NCI-H2081 treated with DMSO at 0.1 percent for 48 hours (cell line): Measurements from ENCODE around the gene IRAK2.
A peak's percentile ranks its signal among the peaks of the same experiment; 100 is the strongest.
"Not testable (repeated sequence)": the region's sequence is repeated elsewhere in the genome, so short reads cannot be mapped to it uniquely, and the experiment has no call there.

Experiments
- DNase-seq: peaks from one replicate; lab custom pipeline; 2025; lab: John Stamatoyannopoulos, UW

The IRAK2 gene, protein sequence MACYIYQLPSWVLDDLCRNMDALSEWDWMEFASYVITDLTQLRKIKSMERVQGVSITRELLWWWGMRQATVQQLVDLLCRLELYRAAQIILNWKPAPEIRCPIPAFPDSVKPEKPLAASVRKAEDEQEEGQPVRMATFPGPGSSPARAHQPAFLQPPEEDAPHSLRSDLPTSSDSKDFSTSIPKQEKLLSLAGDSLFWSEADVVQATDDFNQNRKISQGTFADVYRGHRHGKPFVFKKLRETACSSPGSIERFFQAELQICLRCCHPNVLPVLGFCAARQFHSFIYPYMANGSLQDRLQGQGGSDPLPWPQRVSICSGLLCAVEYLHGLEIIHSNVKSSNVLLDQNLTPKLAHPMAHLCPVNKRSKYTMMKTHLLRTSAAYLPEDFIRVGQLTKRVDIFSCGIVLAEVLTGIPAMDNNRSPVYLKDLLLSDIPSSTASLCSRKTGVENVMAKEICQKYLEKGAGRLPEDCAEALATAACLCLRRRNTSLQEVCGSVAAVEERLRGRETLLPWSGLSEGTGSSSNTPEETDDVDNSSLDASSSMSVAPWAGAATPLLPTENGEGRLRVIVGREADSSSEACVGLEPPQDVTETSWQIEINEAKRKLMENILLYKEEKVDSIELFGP

DNA sequence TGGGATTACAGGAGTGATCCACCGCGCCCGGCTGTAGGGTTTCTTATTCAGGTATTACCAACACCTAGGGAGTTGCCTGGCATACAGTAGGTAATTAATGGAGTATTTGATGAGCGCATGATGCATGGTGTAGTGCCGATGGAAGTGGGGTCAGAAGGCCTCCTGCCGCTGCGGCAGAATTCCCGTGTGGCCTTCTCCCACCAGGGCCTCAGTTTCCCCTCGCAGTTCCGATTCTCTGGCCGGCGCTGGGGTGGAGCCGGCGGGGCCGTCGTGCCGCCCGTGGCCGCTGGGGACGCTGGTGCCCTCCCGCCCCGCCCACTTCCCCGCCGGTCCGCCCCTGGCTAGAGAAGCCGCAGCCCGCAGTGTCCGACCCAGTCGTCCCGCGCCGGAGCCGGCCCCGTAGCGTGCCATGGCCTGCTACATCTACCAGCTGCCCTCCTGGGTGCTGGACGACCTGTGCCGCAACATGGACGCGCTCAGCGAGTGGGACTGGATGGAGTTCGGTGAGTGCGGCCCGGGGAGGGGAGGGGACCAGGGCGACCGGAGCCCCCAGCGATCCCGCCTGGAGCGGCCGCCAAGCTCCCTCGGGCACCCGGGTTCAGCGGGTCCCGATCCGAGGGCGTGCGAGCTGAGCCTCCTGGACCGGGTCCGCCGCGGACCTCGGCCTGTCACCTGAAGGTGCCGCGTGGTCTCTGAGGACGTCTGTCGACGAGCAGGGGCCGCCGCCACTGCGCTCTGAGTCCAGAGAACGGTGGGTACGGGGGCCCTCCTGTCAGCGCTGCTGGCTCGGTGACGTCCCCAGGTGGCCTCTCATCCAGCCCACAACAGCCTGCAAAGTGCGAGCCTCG, at the start of gene IRAK2:
TSS of gene IRAK2 (plus strand) at position 374 of the 848 bp plus-strand sequence. CDS start at position 410, 36 bp downstream.
- DNase-seq, result no peak

DNA sequence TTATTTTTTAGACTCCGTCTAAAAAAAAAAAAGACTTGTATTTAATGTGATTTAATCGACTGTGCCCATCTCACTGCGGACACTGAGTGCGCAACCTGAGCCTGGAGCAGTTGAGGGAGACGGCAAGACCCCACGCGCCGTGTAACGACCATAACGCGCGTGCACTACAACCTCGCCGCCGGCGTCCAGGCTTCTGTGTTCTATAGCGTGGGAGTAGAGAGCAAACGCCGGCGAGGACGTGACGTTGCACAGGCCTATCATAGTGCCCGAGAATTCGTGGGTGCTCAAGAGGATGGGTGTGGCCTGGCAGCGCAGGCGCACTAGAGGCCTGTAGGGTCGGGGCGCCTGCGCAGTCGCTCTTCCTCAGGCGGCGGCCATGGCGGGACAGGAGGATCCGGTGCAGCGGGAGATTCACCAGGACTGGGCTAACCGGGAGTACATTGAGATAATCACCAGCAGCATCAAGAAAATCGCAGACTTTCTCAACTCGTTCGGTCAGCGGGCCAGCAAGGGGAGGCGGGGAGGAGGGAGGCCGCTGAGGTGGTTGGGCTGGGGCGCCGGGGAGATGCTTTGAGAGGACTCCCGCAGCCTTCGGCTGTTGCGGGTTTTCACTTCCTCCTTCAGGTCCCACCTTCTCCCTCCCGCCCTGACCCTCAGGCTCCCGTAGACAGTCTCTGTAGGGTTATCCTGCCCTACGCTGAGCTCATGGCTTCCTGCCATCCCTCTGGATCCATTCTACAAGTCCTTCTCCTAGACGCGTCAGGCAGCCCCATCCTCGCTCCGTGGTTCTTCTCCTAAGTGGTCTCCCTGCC, 49.2 kb upstream of the IRAK2 start, which contains the start of gene BRK1:
TSS of gene BRK1 (plus strand) at position 350 of the 812 bp plus-strand sequence. CDS start at position 377, 27 bp downstream.
- DNase-seq, result peak; percentile 56

DNA sequence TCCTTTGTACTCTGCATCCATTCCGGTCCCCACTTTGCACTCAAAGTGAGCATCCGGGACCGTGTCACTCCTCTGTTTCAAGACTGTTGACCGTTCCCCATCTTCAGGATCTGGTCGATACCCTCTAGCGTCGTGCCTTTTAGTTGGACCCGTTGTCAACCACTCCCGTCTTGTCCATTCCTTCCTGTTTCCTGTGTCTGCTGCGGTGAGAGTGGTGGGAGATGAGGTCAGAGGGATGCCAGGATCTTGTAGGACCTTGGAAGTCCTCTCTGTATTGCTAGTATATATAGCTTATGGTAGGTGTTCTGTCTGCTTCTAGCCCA, 48.6 kb upstream of the IRAK2 start:
- no peak for DNase-seq

DNA sequence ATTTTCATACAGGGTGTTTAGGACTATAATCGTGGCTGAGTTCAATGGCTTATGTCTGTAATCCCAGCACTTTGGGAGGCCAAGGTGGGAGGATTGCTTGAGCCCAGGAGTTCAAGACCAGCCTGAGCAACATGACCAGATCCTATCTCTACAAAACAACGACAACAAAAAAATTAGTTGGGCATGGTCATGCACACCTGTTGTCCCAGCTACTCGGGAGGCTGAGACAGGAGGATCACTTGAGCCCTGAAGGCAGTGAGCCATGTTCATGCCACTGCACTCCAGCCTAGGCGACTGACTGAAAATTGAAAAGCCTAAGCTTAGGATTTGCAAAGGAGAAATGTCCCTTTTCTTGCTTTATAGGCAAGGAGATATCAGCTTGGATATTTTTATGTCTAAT, 47.8 kb upstream of the IRAK2 start:
- no peak for DNase-seq

DNA sequence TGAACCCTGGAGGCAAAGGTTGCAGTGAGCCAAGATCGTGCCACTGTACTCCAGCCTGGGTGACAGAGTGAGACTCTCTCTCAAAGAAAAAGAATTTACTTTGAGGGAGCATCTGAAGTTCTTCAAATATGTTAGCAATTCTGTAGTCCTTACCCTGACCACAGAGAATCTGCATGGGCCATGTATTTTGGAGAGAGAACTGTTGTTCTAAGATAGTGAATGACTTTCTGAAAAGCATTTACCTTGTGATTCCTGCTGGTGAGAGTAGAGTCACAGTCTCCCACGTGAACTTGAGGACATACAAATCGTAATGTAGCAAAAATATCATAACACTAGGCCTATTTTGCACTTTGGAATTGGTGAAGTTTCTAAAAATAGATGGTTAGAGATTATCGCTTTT, 45.3 kb upstream of the IRAK2 start:
- no peak for DNase-seq

DNA sequence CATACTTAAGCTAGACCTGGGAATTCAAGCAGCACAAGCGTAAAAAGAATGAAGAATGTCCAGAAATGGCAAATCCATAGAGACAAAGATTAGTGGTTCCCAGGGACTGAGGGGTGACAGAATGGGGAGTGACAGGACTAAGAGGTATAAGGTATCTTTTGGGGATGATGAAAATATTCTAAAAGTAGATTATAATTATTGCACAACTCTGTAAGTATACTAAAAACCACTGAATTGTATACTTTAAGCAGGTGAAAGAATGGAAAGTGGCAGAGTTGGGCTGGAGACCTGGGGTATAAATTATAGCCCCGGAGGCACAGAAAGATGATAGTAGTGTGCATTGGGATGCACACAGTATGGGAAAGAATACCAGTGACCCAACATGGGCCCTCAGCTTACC, 43.7 kb upstream of the IRAK2 start:
- no peak for DNase-seq

DNA sequence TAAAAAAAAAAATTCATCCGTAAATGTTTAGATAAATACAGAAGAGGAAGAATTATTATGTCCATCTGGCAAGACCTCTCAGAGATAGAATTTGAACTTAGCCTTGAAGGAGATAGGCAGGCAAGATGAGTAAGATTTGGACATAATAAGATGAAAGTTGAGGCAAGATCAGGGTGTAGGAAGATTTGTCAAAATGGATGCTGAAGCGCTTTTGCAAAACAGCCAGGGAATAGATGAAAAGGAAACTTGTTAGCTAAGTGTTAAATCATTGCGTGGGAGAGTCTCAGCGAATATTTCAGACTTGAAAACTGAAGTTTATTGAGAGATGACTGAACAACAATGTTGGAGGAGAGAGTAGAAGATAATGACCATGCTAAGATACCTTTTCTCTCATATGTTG, 42.0 kb upstream of the IRAK2 start:
- DNase-seq, result no peak

DNA sequence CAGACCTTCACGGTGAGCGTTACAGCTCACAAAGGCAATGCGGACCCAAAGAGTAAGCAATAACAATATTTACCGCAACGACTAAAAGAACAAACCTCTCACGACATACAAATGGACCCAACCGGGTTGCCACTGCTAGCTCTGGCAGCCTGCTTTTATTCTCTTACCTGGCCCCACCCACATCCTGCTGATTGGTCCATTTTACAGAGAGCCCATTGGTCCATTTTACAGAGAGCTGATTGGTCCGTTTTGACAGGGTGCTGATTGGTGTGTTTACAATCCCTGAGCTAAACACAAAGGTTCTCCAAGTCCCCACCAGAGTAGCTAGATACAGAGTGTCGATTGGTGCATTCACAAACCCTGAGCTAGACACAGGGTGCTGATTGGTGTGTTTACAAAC, 28.8 kb upstream of the IRAK2 start:
- not testable (repeated sequence) for DNase-seq

DNA sequence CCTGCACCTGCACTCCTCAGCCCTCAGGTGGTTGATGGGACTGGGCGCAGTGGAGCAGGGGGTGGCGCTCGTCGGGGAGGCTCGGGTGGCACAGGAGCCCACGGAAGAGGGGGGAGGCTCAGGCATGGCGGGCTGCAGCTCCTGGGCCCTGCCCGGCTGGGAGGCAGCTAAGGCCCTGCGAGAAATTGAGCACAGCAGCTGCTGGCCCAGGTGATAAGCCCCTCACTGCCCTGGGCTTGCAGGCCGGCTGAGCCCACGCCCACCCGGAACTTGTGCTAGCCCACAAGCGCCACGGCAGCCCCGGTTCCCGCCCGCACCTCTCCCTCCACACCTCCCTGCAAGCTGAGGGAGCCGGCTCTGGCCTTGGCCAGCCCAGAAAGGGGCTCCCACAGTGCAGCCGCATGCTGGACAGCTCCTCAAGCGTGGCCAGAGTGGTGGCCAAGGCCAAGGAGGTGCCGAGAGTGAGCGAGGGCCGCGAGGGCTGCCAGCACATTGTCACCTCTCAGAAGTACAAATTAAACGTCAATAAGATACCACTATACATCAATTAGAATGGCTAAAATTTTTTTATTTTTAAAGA, 28.2 kb upstream of the IRAK2 start:
- DNase-seq, result no peak

DNA sequence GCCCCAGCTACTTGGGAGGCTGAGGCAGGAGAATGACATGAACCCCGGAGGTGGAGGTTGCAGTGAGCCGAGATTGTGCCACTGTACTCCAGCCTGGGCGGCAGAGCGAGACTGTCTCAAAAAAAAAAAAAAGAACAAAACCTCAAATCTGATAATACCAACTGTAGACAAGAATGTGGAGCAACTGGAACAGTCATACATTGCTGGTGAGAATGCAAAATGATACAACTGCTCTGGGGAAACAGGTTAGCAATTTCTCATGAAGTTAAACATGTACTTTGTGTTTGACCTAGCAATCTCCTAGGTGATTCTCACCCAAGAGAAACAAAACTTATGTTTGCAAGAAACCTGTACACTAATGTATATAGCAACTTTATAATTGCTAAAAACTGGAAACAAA, 27.5 kb upstream of the IRAK2 start:
- DNase-seq, result no peak

DNA sequence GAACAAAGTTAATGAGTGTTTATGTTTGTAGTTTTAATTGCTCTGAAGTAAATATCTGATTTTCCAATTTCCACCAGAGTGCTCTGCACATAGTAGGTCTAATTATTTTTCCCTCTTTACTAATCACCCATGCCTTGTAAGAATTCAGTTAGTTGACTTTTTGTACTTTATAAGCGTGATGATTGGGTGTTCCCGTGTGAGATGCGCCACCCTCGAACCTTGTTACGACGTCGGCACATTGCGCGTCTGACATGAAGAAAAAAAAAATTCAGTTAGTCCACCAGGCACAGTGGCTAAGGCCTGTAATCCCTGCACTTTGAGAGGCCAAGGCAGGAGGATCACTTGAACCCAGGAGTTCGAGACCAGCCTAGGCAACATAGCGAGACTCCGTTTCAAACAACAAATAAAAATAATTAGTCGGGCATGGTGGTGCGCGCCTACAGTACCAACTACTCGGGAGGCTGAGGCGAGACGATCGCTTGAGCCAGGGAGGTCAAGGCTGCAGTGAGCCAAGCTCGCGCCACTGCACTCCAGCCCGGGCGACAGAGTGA, 23.6 kb upstream of the IRAK2 start:
- no peak for DNase-seq

DNA sequence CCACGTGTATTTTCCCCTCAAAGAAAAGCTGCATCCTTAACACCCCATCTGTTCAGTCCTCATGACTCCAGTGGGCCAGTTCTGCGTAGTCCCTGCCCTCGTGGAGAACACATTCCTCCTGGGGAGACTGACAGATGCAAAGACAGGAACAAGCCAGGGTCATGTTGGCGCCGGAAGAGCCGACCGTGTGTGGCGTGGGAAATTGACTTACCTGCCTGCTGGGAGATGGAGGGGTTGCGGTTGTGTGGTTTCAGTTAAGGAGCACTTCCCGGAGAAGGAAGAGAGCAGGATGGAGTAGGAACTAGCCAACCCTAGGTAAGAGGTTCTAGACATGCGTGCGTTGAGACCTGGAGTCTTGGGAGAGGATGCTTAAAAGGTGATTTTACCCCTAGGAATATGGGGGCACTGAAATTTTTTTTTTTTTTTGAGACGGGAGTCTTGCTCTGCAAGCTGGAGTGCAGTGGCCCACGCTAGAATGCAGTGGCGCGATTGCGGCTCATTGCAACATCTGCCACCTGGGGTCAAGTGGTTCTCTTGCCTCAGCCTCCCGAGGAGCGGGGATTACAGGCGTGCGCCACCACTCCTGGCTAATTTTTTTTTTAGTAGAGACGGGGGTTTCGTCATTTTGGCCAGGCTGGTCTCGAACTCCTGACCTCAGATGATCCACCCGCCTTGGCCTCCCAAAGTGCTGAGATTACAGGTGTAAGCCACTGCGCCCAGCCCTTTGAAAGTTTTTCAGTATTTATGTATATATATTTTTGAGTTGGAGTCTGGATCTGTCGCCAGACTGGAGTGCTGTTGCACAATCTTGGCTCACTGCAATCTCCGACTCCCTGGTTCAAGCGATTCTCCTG, 21.8 kb upstream of the IRAK2 start:
- no peak for DNase-seq

DNA sequence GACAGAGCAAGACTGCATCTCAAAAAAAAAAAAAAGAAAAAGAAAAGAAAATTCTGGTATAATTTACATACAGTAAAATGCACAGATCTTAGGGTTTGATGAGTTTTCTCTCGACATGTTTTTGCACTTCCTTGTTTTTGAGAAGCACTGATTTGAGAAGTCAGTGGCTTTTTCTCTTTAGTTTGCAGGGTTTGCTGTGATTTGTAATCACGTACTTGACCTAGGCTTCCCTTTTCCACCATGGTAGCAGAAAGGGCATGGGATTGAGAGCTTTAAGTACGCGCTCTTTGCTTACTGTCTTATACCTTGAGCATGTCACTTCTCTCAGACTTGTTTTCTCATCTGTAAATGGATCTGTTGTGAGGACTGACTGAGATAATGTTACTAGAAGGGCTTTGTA, 19.0 kb upstream of the IRAK2 start:
- no peak for DNase-seq

DNA sequence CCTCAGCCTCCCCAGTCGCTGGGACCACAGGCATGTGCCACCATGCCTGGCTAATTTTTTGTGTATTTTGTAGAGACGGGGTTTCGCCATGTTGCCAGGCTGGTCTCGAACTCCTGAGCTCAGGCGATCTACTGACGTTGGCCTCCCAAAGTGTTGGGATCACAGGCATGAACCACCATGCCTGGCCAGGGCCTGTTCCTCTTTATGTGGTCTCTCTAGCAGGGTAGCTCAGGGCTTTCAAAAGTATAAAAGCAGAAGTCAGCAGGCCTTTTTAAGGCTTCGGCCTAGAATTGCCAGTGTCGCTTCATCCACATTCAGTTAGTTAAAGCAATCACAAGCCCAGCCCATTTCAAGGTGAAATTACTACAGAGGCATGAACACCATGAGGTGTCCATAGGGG, 15.5 kb upstream of the IRAK2 start:
- DNase-seq, result no peak

DNA sequence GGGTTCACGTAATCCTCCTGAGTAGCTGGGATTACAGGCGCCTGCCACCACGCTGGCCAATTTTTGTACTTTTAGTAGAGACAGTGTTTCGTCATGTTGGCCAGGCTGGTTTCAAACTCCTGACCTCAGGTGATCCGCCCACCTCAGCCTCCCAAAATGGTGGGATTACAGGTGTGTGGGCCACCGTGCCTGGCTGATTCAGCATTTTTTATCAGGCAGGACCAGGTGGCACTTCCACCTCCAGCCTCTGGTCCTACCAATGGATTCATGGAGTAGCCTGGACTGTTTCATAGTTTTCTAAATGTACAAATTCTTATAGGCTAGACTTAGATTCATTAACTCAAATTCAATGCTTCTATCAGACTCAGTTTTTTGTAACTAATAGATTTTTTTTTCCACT, 13.7 kb upstream of the IRAK2 start:
- DNase-seq, result no peak

DNA sequence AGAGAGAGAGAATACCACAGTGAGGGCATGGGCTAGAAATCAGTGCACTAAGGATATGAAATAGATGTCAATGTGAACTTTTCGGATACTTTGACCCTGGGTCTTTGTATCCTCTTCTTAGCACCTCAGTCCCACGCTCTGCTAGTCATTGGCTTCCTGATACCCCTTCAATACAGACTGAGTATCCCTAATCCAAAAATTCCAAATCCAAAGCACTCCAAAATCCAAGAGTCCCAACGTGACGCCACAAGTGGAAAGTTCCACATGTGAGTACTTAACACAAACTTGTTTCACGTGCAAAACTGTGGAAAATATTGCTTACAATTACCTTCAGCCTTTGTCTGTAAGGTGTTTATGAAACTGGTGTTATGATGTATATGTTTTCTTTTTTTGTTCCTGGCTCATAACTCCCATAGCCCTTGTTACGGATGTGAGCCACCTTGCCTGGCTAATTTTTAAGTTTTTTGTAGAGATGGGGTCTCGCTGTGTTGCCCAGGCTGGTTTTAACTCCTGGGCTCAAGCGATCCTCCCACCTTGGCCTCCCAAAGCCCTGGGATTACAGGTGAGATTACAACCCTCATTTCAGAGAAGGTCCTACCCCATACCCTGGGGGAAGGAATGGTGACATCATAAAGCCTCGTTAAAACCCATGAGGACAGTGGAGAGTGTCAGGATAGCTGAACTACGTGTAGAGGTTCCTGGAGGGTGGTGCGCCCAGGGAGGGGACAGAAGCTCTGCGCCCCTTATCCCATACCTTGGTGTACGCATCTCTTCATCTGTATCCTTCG, 10.2 kb upstream of the IRAK2 start:
- DNase-seq, result no peak

DNA sequence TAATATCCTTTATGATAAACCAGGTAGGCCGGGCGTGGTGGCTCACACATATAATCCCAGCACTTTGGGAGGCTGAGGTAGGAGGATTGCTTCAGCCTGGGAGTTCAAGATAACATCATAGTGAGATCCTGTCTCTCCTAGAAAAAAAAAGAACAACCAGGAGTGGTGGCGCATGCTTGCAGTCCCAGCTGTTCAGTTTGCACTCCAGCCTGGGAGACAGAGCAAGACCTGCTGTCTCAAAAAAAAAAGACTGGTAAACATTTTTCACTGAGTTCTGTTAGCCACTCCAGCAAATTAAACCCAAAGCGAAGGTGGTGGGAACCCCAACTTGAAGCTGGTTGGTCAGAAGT, 9.6 kb upstream of the IRAK2 start:
- no peak for DNase-seq

DNA sequence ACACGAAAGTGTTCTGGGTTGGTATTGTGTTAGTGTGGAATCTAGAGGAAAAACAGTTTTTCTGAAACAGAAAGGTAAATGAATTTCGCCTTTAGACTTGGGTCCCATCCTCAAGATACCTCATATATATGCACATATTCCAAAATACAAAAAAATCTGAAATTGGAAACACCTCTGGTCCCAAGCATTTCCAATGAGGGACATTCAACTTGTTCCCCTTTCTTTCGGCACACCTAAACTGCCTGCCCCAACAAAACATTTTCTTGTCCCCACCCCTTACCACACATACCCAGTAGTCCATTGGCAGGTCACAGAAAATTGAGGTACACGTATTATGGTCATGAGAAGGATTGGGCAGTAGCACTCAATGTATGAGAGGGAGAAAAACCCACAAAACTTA, 9.1 kb upstream of the IRAK2 start:
- DNase-seq, result no peak

DNA sequence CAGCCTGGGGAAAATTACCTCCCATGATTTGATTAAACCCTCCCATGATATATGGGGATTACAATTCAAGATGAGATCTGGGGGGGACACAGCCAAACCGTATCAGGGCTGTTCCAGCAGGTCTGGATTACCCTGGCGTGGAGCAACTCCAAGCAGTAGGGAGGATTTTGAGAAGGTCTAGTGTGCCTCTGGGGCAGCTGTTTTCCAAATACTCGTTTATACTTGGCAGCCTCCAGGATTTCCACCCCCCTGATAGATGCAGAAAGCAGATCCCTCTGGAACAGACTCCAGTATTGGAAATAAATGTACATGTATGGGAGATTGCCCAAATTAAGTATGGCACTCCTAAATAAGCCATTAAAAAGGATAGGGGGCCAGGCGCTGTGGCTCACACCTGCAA, 7.7 kb upstream of the IRAK2 start:
- no peak for DNase-seq

DNA sequence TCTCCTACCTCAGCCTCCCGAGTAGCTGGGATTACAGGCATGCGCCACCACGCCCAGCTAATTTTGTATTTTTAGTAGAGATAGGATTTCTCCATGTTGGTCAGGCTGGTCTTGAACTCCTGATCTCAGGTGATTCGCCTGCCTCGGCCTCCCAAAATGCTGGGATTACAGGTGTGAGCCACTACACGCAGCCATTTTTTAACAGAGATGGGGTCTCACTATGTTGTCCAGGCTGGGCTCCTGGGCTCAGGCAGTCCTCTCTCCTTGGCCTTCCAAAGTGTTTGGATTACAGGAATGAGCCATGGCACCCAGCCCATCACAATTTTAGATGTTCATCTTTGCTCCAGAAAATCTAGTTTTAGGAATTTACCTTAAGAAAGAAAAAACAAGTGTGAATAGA, 6.2 kb upstream of the IRAK2 start:
- not testable (repeated sequence) for DNase-seq
